ENCODE measurements around the gene SPNS3. TPM values are rescaled to one million over a fixed set of nuclear protein-coding genes. Genes with fewer than 3 reads are reported as not detected.

Gene SPNS3
- total and polyA plus RNA-seq, 2 of the 4 experiments (the other 2 are of a cell fraction): 0.18 TPM; not detected in 1

DNA sequence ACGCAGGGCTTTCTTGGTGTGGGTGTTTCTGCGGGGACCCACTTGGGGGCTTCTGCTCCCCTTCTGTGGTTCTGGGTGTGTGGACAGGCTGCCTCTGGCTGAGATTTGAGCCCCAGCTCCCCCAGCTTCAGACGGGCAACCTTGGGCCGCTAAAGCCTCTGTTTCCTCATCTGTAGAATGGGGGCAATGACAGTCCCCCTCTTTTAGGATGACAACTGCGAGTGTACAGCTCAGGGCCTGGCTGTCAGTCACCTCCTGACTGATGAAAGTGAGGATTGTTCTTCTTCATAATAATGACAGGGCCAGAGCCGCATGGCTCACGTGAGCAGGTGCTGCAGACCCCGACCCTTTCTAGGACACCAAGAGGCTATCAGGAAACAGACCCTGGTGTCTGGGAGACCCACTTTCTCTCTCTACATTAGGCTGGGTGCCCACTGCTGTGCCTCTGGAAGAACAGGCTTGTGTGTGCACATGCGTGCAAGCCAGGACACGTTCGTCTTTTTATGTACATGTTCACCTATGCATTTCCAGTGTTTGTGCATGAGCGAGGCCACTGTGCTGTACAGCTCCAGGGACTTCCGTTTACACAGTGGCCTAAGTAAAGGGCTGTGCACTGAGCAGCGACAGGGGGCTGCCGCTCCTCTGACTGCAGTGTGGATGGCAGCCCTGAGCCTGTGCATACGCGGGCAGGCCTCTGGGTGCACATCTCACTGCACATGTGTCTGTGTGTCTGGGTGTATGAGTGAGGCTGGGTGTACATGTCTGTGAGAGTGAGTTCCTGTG lies 4.6 kb downstream of the SPNS3 start:
- Histone ChIP-seq H3K56ac (ENCODE audit: extremely low read depth, insufficient read depth, low read length) (no peak overlapping the region), H2AK9ac (replicated peaks; ENCODE audit: low read depth, low read length, poor library complexity) (no peak overlapping the region), H3K18ac (ENCODE audit: low read depth, low read length) (no peak overlapping the region), H3K4ac (ENCODE audit: low read depth, low read length) (no peak overlapping the region), H3K27ac (ENCODE audit: insufficient read depth, low read length) (no peak overlapping the region), H3K9me3 (ENCODE audit: control insufficient read depth, insufficient read depth, low read length) (no peaks in the 10 kb centered on the region), H2AK5ac (ENCODE audit: low read depth, low read length) (no peak overlapping the region), H3K23ac (ENCODE audit: low read depth, low read length) (no peak overlapping the region), H3K14ac (replicated peaks; ENCODE audit: low read depth, low read length) (no peak overlapping the region), H3K4me1 (ENCODE audit: control insufficient read depth, insufficient read depth, low read length) (no peaks in the 10 kb centered on the region), H3K9me1 (ENCODE audit: insufficient read depth, low read length) (no peaks in the 10 kb centered on the region), H4K8ac (ENCODE audit: low read depth in 2 of 2, low read length in 2 of 2) (no peak overlapping the region), H4K5ac (ENCODE audit: low read depth, low read length) (no peak overlapping the region), H3K27me3 (ENCODE audit: control insufficient read depth, insufficient read depth, low read length) (peaks cover 32% of the 10 kb centered on the region), H2BK20ac (ENCODE audit: low read depth, low read length) (no peak overlapping the region), H4K20me1 (ENCODE audit: insufficient read depth, low read length) (no peaks in the 10 kb centered on the region; the same call in 1 of the 2 replicates), H3K4me2 (ENCODE audit: low read depth, low read length) (no peak overlapping the region), H2BK120ac (ENCODE audit: low read depth, low read length) (no peak overlapping the region), H4K91ac (ENCODE audit: insufficient read depth, low read depth, low read length) (no peak overlapping the region), H3K9ac (ENCODE audit: low read depth, low read length) (no peak overlapping the region), H3K79me1 (ENCODE audit: low read depth in 1 of 2, low read length in 2 of 2) (no peaks in the 10 kb centered on the region), H2AFZ (replicated peaks; ENCODE audit: low read length, poor library complexity) (no peak overlapping the region), H3K4me3 (ENCODE audit: insufficient read depth, low read depth, low read length) (no peak overlapping the region), H2BK5ac (ENCODE audit: low read depth, low read length, poor library complexity, severe bottlenecking) (no peak overlapping the region), H3K36me3 (ENCODE audit: control insufficient read depth, insufficient read depth, low read length) (no peaks in the 10 kb centered on the region), H2BK15ac (ENCODE audit: low read depth, low read length) (no peak overlapping the region)
- no peak for DNase-seq
- ATAC-seq (ENCODE audit: low read depth): no peak
- dilution Hi-C loops (cut with HindIII; ENCODE audit: low sequenced_read_pairs, unreplicated experiment): no loop called here
- no TSS peak for BruUV-seq (replicated peaks)
- ChIA-PET POLR2A (ENCODE audit: unreplicated experiment) (no interaction called here), CTCF (no interaction called here)
- TF ChIP-seq, protein P1, sequence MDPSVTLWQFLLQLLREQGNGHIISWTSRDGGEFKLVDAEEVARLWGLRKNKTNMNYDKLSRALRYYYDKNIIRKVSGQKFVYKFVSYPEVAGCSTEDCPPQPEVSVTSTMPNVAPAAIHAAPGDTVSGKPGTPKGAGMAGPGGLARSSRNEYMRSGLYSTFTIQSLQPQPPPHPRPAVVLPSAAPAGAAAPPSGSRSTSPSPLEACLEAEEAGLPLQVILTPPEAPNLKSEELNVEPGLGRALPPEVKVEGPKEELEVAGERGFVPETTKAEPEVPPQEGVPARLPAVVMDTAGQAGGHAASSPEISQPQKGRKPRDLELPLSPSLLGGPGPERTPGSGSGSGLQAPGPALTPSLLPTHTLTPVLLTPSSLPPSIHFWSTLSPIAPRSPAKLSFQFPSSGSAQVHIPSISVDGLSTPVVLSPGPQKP (IDR thresholded peaks at IDR 0.05; ENCODE audit: borderline replicate concordance, low read depth, low read length): no peak
- TF ChIP-seq MAZ (IDR thresholded peaks at IDR 0.05; ENCODE audit: borderline replicate concordance, low read depth, low read length): no peak
- no peak for TF ChIP-seq RFX5 (IDR thresholded peaks at IDR 0.05; ENCODE audit: low read depth, low read length)
- TF ChIP-seq, protein P2, sequence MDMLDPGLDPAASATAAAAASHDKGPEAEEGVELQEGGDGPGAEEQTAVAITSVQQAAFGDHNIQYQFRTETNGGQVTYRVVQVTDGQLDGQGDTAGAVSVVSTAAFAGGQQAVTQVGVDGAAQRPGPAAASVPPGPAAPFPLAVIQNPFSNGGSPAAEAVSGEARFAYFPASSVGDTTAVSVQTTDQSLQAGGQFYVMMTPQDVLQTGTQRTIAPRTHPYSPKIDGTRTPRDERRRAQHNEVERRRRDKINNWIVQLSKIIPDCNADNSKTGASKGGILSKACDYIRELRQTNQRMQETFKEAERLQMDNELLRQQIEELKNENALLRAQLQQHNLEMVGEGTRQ (IDR thresholded peaks at IDR 0.05; ENCODE audit: low read depth, low read length): no peak
- no peak for TF ChIP-seq RAD21 (IDR thresholded peaks at IDR 0.05; ENCODE audit: low read length)
- no peak for TF ChIP-seq MXI1 (IDR thresholded peaks at IDR 0.05; ENCODE audit: borderline replicate concordance, low read depth, low read length)
- 50% methylated on average over 4 of the region's 17 CpGs; no CpG with 5 or more reads in 1 of the 2 experiments for WGBS, 2 experiments (ENCODE audit: extremely low coverage in 2 of 2, insufficient read length in 1 of 2)
- in situ Hi-C loops (cut with MboI; ENCODE audit: low sequenced_read_pairs): no loop called here
- intact Hi-C loops (cut with micrococcal nuclease): no loop called here

All from IMR-90 (cell line).